Endothelial cell of umbilical vein (primary cell): ENCODE measurements around the gene RPL38. TPM values are rescaled to one million over a fixed set of nuclear protein-coding genes. Genes with fewer than 3 reads are reported as not detected.

Source experiments
- BruUV-seq: library from RNA; stranded (reverse); fragments of 400-500 nt; replicated peaks from 2 replicates; lab custom pipeline; 2021; lab: Mats Ljungman, UMichigan
- CTCF ChIA-PET: fragments of 300-600, 350-600 bp; sonication (Branson Sonifier 250); formaldehyde crosslinking; loops from one replicate; lab custom pipeline; 2021; ENCODE audit warnings: antibody characterized with exemption, inconsistent platforms; lab: Charles Lee
- POLR2A ChIA-PET: fragments of 300-600, 350-600 bp; sonication (Branson Sonifier 250); formaldehyde crosslinking; loops from one replicate; lab custom pipeline; 2021; ENCODE audit warnings: antibody characterized with exemption, inconsistent platforms; lab: Charles Lee
- DNase-seq: peaks from one replicate; pipeline ENCODE4 v3.0.0-alpha.2; 2011; ENCODE audit warnings: low read depth, low spot score
- FAIRE-seq: peaks from 2 replicates; lab custom pipeline; 2011; peaks lifted over from hg19 to GRCh38; lab: Jason Lieb, UNC
- H2AFZ ChIP-seq: 2 replicates; pipeline ENCODE4 v1.6.0; 2012; ENCODE audit warnings: low read depth, low read length, control low read depth, inconsistent platforms
- H3K27ac ChIP-seq: 2 replicates; pipeline ENCODE4 v1.5.1; 2011; ENCODE audit warnings: low read depth, mild to moderate bottlenecking, control low read depth, low read length, moderate library complexity; ENCODE audit not compliant: insufficient read depth
- H3K27me3 ChIP-seq, 2 experiments: 2 replicates each; pipeline versions ENCODE4 v1.6.0 to v1.6.1; 2011; ENCODE audit warnings: low read length in 2 of 2, mixed read lengths in 1 of 2; ENCODE audit not compliant: control insufficient read depth in 2 of 2, insufficient read depth in 2 of 2
- H3K36me3 ChIP-seq, 2 experiments: 2 replicates in 1 of 2; 3 replicates in 1 of 2; pipeline ENCODE4 v1.5.1; 2011; ENCODE audit warnings: low read length in 2 of 2, mild to moderate bottlenecking in 1 of 2, moderate library complexity in 1 of 2; ENCODE audit not compliant: control insufficient read depth in 2 of 2, insufficient read depth in 2 of 2; ENCODE audit errors: extremely low read depth in 1 of 2
- H3K4me1 ChIP-seq: 3 replicates; pipeline ENCODE4 v1.5.1; 2011; ENCODE audit warnings: mild to moderate bottlenecking, low read length; ENCODE audit not compliant: control insufficient read depth, insufficient read depth; ENCODE audit errors: extremely low read depth
- H3K4me2 ChIP-seq: 2 replicates; pipeline ENCODE4 v1.6.1; 2011; ENCODE audit warnings: low read length, control low read depth, mixed read lengths; ENCODE audit not compliant: insufficient read depth
- H3K4me3 ChIP-seq, 3 experiments: fragments of 200-600 bp in 1 of 3; sonication (generic), shearing (Covaris generic) in 1 of 3; replicated peaks in 1 of 3; 2 replicates each; pipeline ENCODE4 v1.5.1; 2011 to 2016; ENCODE audit warnings: control low read depth in 3 of 3, low read length in 3 of 3, mild to moderate bottlenecking in 2 of 3, inconsistent platforms in 1 of 3, low read depth in 1 of 3, moderate library complexity in 1 of 3; ENCODE audit not compliant: insufficient read depth in 1 of 3
- H3K79me2 ChIP-seq: 2 replicates; pipeline ENCODE4 v1.6.0; 2012; ENCODE audit warnings: low read length, inconsistent platforms; ENCODE audit not compliant: control insufficient read depth, insufficient read depth
- H3K9ac ChIP-seq: replicated peaks from 2 replicates; pipeline ENCODE3; 2011; ENCODE audit warnings: low read length, control low read depth; ENCODE audit not compliant: insufficient read depth; ENCODE audit errors: extremely low read depth
- H3K9me1 ChIP-seq: replicated peaks from 3 replicates; pipeline ENCODE4 v1.6.0; 2011; ENCODE audit warnings: mild to moderate bottlenecking, low read length; ENCODE audit not compliant: control insufficient read depth, insufficient read depth; ENCODE audit errors: extremely low read depth
- H3K9me3 ChIP-seq: replicated peaks from 2 replicates; pipeline ENCODE4 v1.5.1; 2012; ENCODE audit warnings: low read length, inconsistent platforms; ENCODE audit not compliant: control insufficient read depth, insufficient read depth
- H4K20me1 ChIP-seq: replicated peaks from 2 replicates; pipeline ENCODE3; 2011; ENCODE audit warnings: mild to moderate bottlenecking, low read length; ENCODE audit not compliant: control insufficient read depth, insufficient read depth; ENCODE audit errors: extremely low read depth
- EZH2 ChIP-seq: IDR thresholded peaks from 2 replicates; pipeline ENCODE4 v1.6.1; 2012; ENCODE audit warnings: borderline replicate concordance, low read depth, mild to moderate bottlenecking, moderate library complexity, low read length, inconsistent platforms; ENCODE audit not compliant: severe bottlenecking
- GATA2 ChIP-seq: IDR thresholded peaks from 2 replicates; pipeline ENCODE4 v1.7.0; 2011; ENCODE audit warnings: low read depth, mild to moderate bottlenecking, moderate library complexity, mixed read lengths, low read length; ENCODE audit not compliant: insufficient read length, insufficient read depth
- MYC ChIP-seq: IDR thresholded peaks from one replicate; pipeline ENCODE4 v1.6.1; 2011; ENCODE audit warnings: mild to moderate bottlenecking, low read depth, low read length
- POLR2A ChIP-seq: IDR thresholded peaks from 2 replicates; pipeline ENCODE4 v1.6.1; 2012; ENCODE audit warnings: low read depth, mild to moderate bottlenecking, control low read depth, low read length
- dilution Hi-C: fragments of 300-500 bp; cut with MboI; formaldehyde crosslinking; loops from one replicate; pipeline ENCODE4 v1.15.0; 2019; ENCODE audit warnings: low sequenced_read_pairs; ENCODE audit not compliant: extremely low pct_ligation_motif_present
- intact Hi-C: fragments of 100-400 bp; cut with micrococcal nuclease; formaldehyde crosslinking; loops from one replicate; pipeline ENCODE4 v1.10.0; 2022
- polyA plus RNA-seq, 4 experiments: library from polyadenylated mRNA; depleted of rRNA in 3 of 4; stranded (reverse) in 3 of 4; unstranded in 1 of 4; fragments of >200 nt; gene quantifications; 2 replicates each; pipeline versions ENCODE4 v1.2.1 to v1.2.3, GENCODE V29; 2011 to 2012; ENCODE audit warnings: missing spikeins in 1 of 4
- total RNA-seq: library from RNA; stranded (reverse); gene quantifications from 2 replicates; pipeline ENCODE4 v1.2.3, GENCODE V29; 2021
- TF ChIP-seq, protein P1 (sequence below): IDR thresholded peaks from 2 replicates; pipeline ENCODE4 v1.6.1; 2011; ENCODE audit not compliant: insufficient read depth, insufficient read length
- TF ChIP-seq, protein P2 (sequence below), 2 donors: IDR thresholded peaks; 1 replicate in 1 of 2; 2 replicates in 1 of 2; pipeline ENCODE4 v1.5.1; 2011; ENCODE audit warnings: low read length in 2 of 2, mild to moderate bottlenecking in 2 of 2, moderate library complexity in 2 of 2, control low read depth in 1 of 2, inconsistent platforms in 1 of 2, low read depth in 1 of 2; ENCODE audit not compliant: insufficient read depth in 1 of 2; ENCODE audit errors: extremely low read depth in 1 of 2

Gene RPL38
- total and polyA plus RNA-seq, 2 donors (not counting 3 experiments of a cell fraction or from before 2014, with no cell fraction given): 256 to 1,006 TPM

DNA sequence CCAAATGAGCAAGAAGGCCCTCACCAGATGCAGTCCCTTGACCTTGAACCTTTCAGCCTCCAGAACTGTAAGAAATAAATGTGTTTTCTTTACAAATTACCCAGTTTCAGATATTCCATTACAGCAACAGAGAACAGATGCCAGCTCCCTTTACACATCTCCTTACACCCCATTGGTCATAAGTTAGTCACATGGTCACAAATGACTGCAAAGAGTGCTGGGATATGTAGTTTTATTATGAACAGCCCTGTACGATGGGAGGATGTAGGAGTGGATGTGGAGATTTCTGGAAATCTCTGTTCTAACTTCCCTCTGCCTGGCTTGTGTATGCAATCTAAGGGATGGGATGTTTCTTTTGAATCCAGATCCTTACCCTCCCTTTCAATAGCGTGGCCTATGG, 13.3 kb upstream of the RPL38 start:
- H3K79me2 ChIP-seq: no peaks in the 10 kb centered on the region
- dilution Hi-C loops (no loop called here), intact Hi-C loops (no loop called here)
- no peaks in the 10 kb centered on the region for H3K36me3 ChIP-seq
- no peak overlapping the region for H3K9ac ChIP-seq
- H3K4me2 ChIP-seq: no peak overlapping the region
- no peak overlapping the region for H2AFZ ChIP-seq
- no peak overlapping the region for H3K27ac ChIP-seq
- POLR2A ChIA-PET: no interaction called here
- H3K4me1 ChIP-seq: no peaks in the 10 kb centered on the region
- H3K9me3 ChIP-seq: no peaks in the 10 kb centered on the region
- BruUV-seq: no TSS peak
- no peak overlapping the region for H3K4me3 ChIP-seq
- no peaks in the 10 kb centered on the region for H4K20me1 ChIP-seq
- H3K9me1 ChIP-seq: no peaks in the 10 kb centered on the region
- TF ChIP-seq POLR2A (no peak), EZH2 (no peak), GATA2 (no peak), MYC (no peak)
- TF ChIP-seq, protein P1, sequence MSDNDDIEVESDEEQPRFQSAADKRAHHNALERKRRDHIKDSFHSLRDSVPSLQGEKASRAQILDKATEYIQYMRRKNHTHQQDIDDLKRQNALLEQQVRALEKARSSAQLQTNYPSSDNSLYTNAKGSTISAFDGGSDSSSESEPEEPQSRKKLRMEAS: peak; percentile 18
- TF ChIP-seq, protein P2, sequence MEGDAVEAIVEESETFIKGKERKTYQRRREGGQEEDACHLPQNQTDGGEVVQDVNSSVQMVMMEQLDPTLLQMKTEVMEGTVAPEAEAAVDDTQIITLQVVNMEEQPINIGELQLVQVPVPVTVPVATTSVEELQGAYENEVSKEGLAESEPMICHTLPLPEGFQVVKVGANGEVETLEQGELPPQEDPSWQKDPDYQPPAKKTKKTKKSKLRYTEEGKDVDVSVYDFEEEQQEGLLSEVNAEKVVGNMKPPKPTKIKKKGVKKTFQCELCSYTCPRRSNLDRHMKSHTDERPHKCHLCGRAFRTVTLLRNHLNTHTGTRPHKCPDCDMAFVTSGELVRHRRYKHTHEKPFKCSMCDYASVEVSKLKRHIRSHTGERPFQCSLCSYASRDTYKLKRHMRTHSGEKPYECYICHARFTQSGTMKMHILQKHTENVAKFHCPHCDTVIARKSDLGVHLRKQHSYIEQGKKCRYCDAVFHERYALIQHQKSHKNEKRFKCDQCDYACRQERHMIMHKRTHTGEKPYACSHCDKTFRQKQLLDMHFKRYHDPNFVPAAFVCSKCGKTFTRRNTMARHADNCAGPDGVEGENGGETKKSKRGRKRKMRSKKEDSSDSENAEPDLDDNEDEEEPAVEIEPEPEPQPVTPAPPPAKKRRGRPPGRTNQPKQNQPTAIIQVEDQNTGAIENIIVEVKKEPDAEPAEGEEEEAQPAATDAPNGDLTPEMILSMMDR (IDR thresholded peaks at IDR 0.05; ENCODE audit: extremely low read depth in 1 of 2, insufficient read depth in 1 of 2, low read depth in 1 of 2, low read length in 2 of 2): no peak
- DNase-seq (peak; percentile 61), FAIRE-seq (peak; percentile 73)
- CTCF ChIA-PET: interaction anchor here (0.6 to 2.5 kb wide), 6 partner anchors 9 to 1633 kb away, joined by 3 to 35 read pairs (median 4); partner anchors contain the start of genes RPL38 and TTYH2
- H3K27me3 ChIP-seq: no peaks in the 10 kb centered on the region
